Caco-2 (cell line): Measurements from ENCODE around the gene OR7C2. TPM values are rescaled to one million over a fixed set of nuclear protein-coding genes. Genes with fewer than 3 reads are reported as not detected.
A peak's percentile ranks its signal among the peaks of the same experiment; 100 is the strongest.

Experiments
- BruUV-seq: library from RNA; stranded (reverse); fragments of 400-500 nt; replicated peaks from 2 replicates; lab custom pipeline; 2021; lab: Mats Ljungman, UMichigan
- CTCF ChIA-PET: fragments of 300-600 bp; sonication (Branson Sonifier 250); formaldehyde crosslinking; loops from one replicate; lab custom pipeline; 2022; ENCODE audit warnings: antibody characterized with exemption; lab: Charles Lee
- POLR2A ChIA-PET: fragments of 300-600 bp; sonication (Branson Sonifier 250); formaldehyde crosslinking; loops from one replicate; lab custom pipeline; 2022; ENCODE audit warnings: antibody characterized with exemption; lab: Charles Lee
- DNase-seq, 2 experiments: peaks; one replicate each; pipeline versions ENCODE4 v3.0.0 to v3.0.0-alpha.2; 2020 to 2022
- H3K27me3 ChIP-seq: replicated peaks from 2 replicates; pipeline ENCODE4 v1.6.0; 2011; ENCODE audit warnings: low read length; ENCODE audit not compliant: control insufficient read depth, insufficient read depth
- H3K36me3 ChIP-seq: 2 replicates; pipeline ENCODE4 v1.5.1; 2011; ENCODE audit warnings: low read length; ENCODE audit not compliant: control insufficient read depth, insufficient read depth
- H3K4me1 ChIP-seq: fragments of 250-450 bp; sonication (Bioruptor Pico); 2 replicates; pipeline ENCODE4 v1.5.1; 2020; ENCODE audit warnings: mild to moderate bottlenecking
- H3K4me3 ChIP-seq: 2 replicates; pipeline ENCODE4 v1.5.1; 2011; ENCODE audit warnings: low read depth, mild to moderate bottlenecking, control low read depth, low read length
- H3K9me3 ChIP-seq: fragments of 250-450 bp; sonication (Bioruptor Pico); 2 replicates; pipeline ENCODE4 v1.5.1; 2020; ENCODE audit warnings: mild to moderate bottlenecking, moderate library complexity
- H3K27ac Mint-ChIP-seq: one replicate; pipeline ENCODE4 v1.8.0; 2022; ENCODE audit warnings: mixed read lengths; ENCODE audit not compliant: unreplicated experiment
- H3K27me3 Mint-ChIP-seq: one replicate; pipeline ENCODE4 v1.8.0; 2022; ENCODE audit warnings: mixed read lengths; ENCODE audit not compliant: insufficient read depth, unreplicated experiment
- H3K36me3 Mint-ChIP-seq: one replicate; pipeline ENCODE4 v1.8.0; 2022; ENCODE audit warnings: mild to moderate bottlenecking, mixed read lengths; ENCODE audit not compliant: insufficient read depth, unreplicated experiment
- H3K4me1 Mint-ChIP-seq: one replicate; pipeline ENCODE4 v1.8.0; 2022; ENCODE audit warnings: low read depth, mixed read lengths; ENCODE audit not compliant: unreplicated experiment
- H3K4me3 Mint-ChIP-seq: one replicate; pipeline ENCODE4 v1.8.0; 2022; ENCODE audit warnings: mild to moderate bottlenecking, moderate library complexity, mixed read lengths; ENCODE audit not compliant: unreplicated experiment
- H3K9me3 Mint-ChIP-seq: one replicate; pipeline ENCODE4 v1.8.0; 2022; ENCODE audit warnings: mixed read lengths; ENCODE audit not compliant: unreplicated experiment
- CTCF ChIP-seq, 2 experiments: fragments of 200-600 bp in 1 of 2; IDR thresholded peaks; 1 replicate in 1 of 2; 2 replicates in 1 of 2; pipeline versions ENCODE4 v1.5.1 to v1.8.0; 2011 to 2022; ENCODE audit warnings: antibody characterized with exemption in 1 of 2, control low read depth in 1 of 2, inconsistent platforms in 1 of 2, low read depth in 1 of 2, low read length in 1 of 2, mild to moderate bottlenecking in 1 of 2, moderate library complexity in 1 of 2; ENCODE audit not compliant: insufficient read depth in 1 of 2, severe bottlenecking in 1 of 2, unreplicated experiment in 1 of 2
- intact Hi-C: fragments of 100-400 bp; cut with micrococcal nuclease; formaldehyde crosslinking; loops from one replicate; pipeline ENCODE4 v1.10.0; 2022; ENCODE audit not compliant: unreplicated experiment
- total RNA-seq: library from RNA; stranded (reverse); gene quantifications from 2 replicates; pipeline ENCODE4 v1.2.3, GENCODE V29; 2022

The OR7C2 gene
- total RNA-seq, 1 experiment from 2014 or later: not detected

DNA sequence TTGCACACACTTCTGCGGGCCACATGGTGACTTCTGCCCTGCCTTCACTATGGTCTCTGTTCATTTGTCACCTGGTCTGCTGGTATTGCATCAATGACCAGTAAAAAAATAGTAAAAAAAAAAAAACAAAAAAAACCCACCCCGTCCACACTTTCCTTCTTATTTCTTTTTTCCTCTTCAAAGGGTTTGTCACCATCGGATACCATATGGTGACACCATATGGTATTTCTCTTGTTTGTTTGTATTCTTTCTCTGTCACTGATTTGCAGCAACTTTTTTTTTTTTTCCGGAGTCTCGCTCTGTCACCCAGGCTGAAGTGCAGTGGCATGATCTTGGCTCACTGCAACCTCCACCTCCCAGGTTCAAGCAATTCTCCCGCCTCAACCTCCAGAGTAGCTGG is 26.2 kb upstream of the OR7C2 start:
- H3K36me3 Mint-ChIP-seq: no peaks in the 10 kb centered on the region
- no TSS peak for BruUV-seq
- H3K9me3 Mint-ChIP-seq: peaks cover 9% of the 10 kb centered on the region
- no peaks in the 10 kb centered on the region for H3K4me1 Mint-ChIP-seq
- ChIA-PET POLR2A (no interaction called here), CTCF (no interaction called here)
- intact Hi-C loops: no loop called here
- H3K4me3 Mint-ChIP-seq: no peak overlapping the region
- Histone ChIP-seq H3K4me3 (no peak overlapping the region), H3K27me3 (no peaks in the 10 kb centered on the region), H3K9me3 (no peaks in the 10 kb centered on the region), H3K36me3 (no peaks in the 10 kb centered on the region), H3K4me1 (no peaks in the 10 kb centered on the region)
- no peak for TF ChIP-seq CTCF (IDR thresholded peaks at IDR 0.05; ENCODE audit: insufficient read depth in 1 of 2, low read depth in 1 of 2, low read length in 1 of 2, severe bottlenecking in 1 of 2, unreplicated experiment in 1 of 2)
- H3K27ac Mint-ChIP-seq: no peak overlapping the region
- no peak for DNase-seq
- peaks cover 12% of the 10 kb centered on the region for H3K27me3 Mint-ChIP-seq

DNA sequence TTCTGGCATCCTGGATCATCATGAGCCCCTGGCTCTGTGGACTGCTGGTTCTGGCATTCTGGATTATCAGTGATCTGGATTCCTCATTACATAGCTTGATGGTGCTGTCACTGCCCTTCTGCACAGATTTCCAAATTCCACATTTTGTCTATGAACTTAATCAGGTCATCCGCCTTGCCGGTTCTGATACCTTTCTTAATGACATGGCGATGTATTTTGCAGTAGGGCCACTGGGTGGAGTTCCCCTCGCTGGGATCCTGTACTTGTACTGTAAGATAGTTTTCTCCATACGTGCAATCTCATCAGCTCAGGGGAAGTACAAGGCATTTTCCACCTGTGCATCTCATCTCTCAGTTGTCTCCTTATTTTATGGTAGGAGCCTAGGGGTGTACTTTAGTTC is 24.4 kb upstream of the OR7C2 start:
- Mint-ChIP-seq H3K36me3 (no peaks in the 10 kb centered on the region), H3K9me3 (peaks cover 9% of the 10 kb centered on the region)
- H3K9me3 ChIP-seq: no peaks in the 10 kb centered on the region

DNA sequence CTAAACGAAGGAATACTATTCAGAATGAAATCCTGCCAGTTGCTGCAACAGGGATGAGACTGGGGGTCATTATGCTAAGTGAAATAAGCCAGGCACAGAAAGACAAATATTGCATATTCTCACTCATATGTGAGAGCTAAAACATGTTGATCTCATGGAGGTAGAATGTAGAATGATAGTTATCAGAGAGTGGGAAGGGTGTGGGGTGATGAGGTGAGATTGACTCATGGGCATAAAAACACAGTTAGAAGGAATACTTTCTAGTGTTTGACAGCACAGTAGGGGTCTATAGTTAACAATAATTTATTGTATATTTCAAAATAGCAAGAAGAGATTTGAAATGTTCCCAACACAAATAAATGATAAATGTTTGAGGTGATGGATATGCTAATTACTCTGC is 7.8 kb upstream of the OR7C2 start:
- CTCF ChIA-PET: no interaction called here
- TF ChIP-seq CTCF (IDR thresholded peaks at IDR 0.05; ENCODE audit: insufficient read depth in 1 of 2, low read depth in 1 of 2, low read length in 1 of 2, severe bottlenecking in 1 of 2, unreplicated experiment in 1 of 2): no peak
- no peak for DNase-seq
- peaks cover 5% of the 10 kb centered on the region for H3K27me3 Mint-ChIP-seq
- H3K36me3 ChIP-seq: no peaks in the 10 kb centered on the region
- H3K27me3 ChIP-seq: no peaks in the 10 kb centered on the region
- no peaks in the 10 kb centered on the region for H3K4me1 Mint-ChIP-seq
- POLR2A ChIA-PET: no interaction called here
- no peaks in the 10 kb centered on the region for H3K4me1 ChIP-seq
- H3K36me3 Mint-ChIP-seq: no peaks in the 10 kb centered on the region
- H3K27ac Mint-ChIP-seq: no peak overlapping the region
- peaks cover 8% of the 10 kb centered on the region for H3K9me3 Mint-ChIP-seq
- H3K9me3 ChIP-seq: no peaks in the 10 kb centered on the region
- H3K4me3 Mint-ChIP-seq: no peak overlapping the region
- no TSS peak for BruUV-seq
- intact Hi-C loops: no loop called here
- H3K4me3 ChIP-seq: no peak overlapping the region

More for the DNA sequence above, 24.4 kb upstream of the OR7C2 start:
- Histone ChIP-seq H3K27me3 (no peaks in the 10 kb centered on the region; the same call in 1 of the 2 replicates), H3K36me3 (no peaks in the 10 kb centered on the region), H3K4me3 (no peak overlapping the region), H3K4me1 (no peaks in the 10 kb centered on the region)
- no peak for DNase-seq
- intact Hi-C loops: no loop called here
- CTCF ChIA-PET: no interaction called here
- TF ChIP-seq CTCF (IDR thresholded peaks at IDR 0.05; ENCODE audit: insufficient read depth in 1 of 2, low read depth in 1 of 2, low read length in 1 of 2, severe bottlenecking in 1 of 2, unreplicated experiment in 1 of 2): peak in 1 of 2 experiments; percentile 17
- POLR2A ChIA-PET: no interaction called here
- no peak overlapping the region for H3K27ac Mint-ChIP-seq
- no peaks in the 10 kb centered on the region for H3K4me1 Mint-ChIP-seq
- BruUV-seq: no TSS peak
- peaks cover 17% of the 10 kb centered on the region for H3K27me3 Mint-ChIP-seq
- H3K4me3 Mint-ChIP-seq: no peak overlapping the region
